ENCODE measurements around the gene GARIN1A. TPM values are rescaled to one million over a fixed set of nuclear protein-coding genes. Genes with fewer than 3 reads are reported as not detected.

GARIN1A gene
- total and polyA plus RNA-seq, 2 of the 4 experiments (the other 2 are of a cell fraction), result 0.18 to 1.4 TPM

GRCh38 chr7:128688492-128688891 lies 16.4 kb downstream of the GARIN1A start:
- ATAC-seq (ENCODE audit: low read depth) (no peak), DNase-seq (no peak)
- Histone ChIP-seq H3K14ac (replicated peaks; ENCODE audit: low read depth, low read length) (no peak overlapping the region), H2BK5ac (ENCODE audit: low read depth, low read length, poor library complexity, severe bottlenecking) (no peak overlapping the region), H2AK5ac (ENCODE audit: low read depth, low read length) (no peak overlapping the region), H3K4me2 (ENCODE audit: low read depth, low read length) (no peak overlapping the region), H2BK20ac (ENCODE audit: low read depth, low read length) (no peak overlapping the region), H3K27ac (ENCODE audit: insufficient read depth, low read length) (no peak overlapping the region), H4K20me1 (ENCODE audit: insufficient read depth, low read length) (no peaks in the 10 kb centered on the region), H3K9ac (ENCODE audit: low read depth, low read length) (no peak overlapping the region), H3K36me3 (ENCODE audit: control insufficient read depth, insufficient read depth, low read length) (peaks cover 7% of the 10 kb centered on the region; the same call in 1 of the 2 replicates), H3K56ac (ENCODE audit: extremely low read depth, insufficient read depth, low read length) (no peak overlapping the region), H3K4me1 (ENCODE audit: control insufficient read depth, insufficient read depth, low read length) (no peaks in the 10 kb centered on the region), H4K5ac (ENCODE audit: low read depth, low read length) (no peak overlapping the region), H2AK9ac (replicated peaks; ENCODE audit: low read depth, low read length, poor library complexity) (no peak overlapping the region), H3K4me3 (ENCODE audit: insufficient read depth, low read depth, low read length) (no peak overlapping the region), H2AFZ (replicated peaks; ENCODE audit: low read length, poor library complexity) (no peak overlapping the region), H3K23ac (ENCODE audit: low read depth, low read length) (no peak overlapping the region), H3K79me1 (ENCODE audit: low read depth in 1 of 2, low read length in 2 of 2) (no peaks in the 10 kb centered on the region), H2BK15ac (ENCODE audit: low read depth, low read length) (no peak overlapping the region), H3K4ac (ENCODE audit: low read depth, low read length) (no peak overlapping the region), H3K9me3 (ENCODE audit: control insufficient read depth, insufficient read depth, low read length) (no peaks in the 10 kb centered on the region), H3K9me1 (ENCODE audit: insufficient read depth, low read length) (no peaks in the 10 kb centered on the region), H2BK120ac (ENCODE audit: low read depth, low read length) (no peak overlapping the region), H4K91ac (ENCODE audit: insufficient read depth, low read depth, low read length) (no peak overlapping the region), H4K8ac (ENCODE audit: low read depth in 2 of 2, low read length in 2 of 2) (no peak overlapping the region), H3K27me3 (ENCODE audit: control insufficient read depth, insufficient read depth, low read length) (no peaks in the 10 kb centered on the region), H3K18ac (ENCODE audit: low read depth, low read length) (no peak overlapping the region)
- in situ Hi-C loops (cut with MboI; ENCODE audit: low sequenced_read_pairs), result no loop called here
- no TSS peak for BruUV-seq (replicated peaks)
- intact Hi-C loops (cut with micrococcal nuclease), result no loop called here
- no CpG with 5 or more reads among the region's 5 CpGs for WGBS, 2 experiments (ENCODE audit: extremely low coverage in 2 of 2, insufficient read length in 1 of 2)
- ChIA-PET POLR2A (ENCODE audit: unreplicated experiment) (no interaction called here), CTCF (no interaction called here)
- dilution Hi-C loops (cut with HindIII; ENCODE audit: low sequenced_read_pairs, unreplicated experiment), result no loop called here
- TF ChIP-seq RFX5 (IDR thresholded peaks at IDR 0.05; ENCODE audit: low read depth, low read length), result no peak
- no peak for TF ChIP-seq MAZ (IDR thresholded peaks at IDR 0.05; ENCODE audit: borderline replicate concordance, low read depth, low read length)
- TF ChIP-seq ELK1 (IDR thresholded peaks at IDR 0.05; ENCODE audit: borderline replicate concordance, low read depth, low read length), result no peak
- TF ChIP-seq MXI1 (IDR thresholded peaks at IDR 0.05; ENCODE audit: borderline replicate concordance, low read depth, low read length), result no peak
- TF ChIP-seq POLR2A (IDR thresholded peaks at IDR 0.05; ENCODE audit: low read depth, low read length), result no peak
- TF ChIP-seq USF2 (IDR thresholded peaks at IDR 0.05; ENCODE audit: low read depth, low read length), result no peak
- no peak for TF ChIP-seq RAD21 (IDR thresholded peaks at IDR 0.05; ENCODE audit: low read length)
- no peak for TF ChIP-seq RCOR1 (IDR thresholded peaks at IDR 0.05; ENCODE audit: insufficient replicate concordance, low read length)
- no peak for TF ChIP-seq CEBPB (IDR thresholded peaks at IDR 0.05; ENCODE audit: low read depth, low read length)
- TF ChIP-seq NFE2L2 (IDR thresholded peaks at IDR 0.05; ENCODE audit: low read depth, low read length), result no peak
- no peak for TF ChIP-seq MAFK (IDR thresholded peaks at IDR 0.05; ENCODE audit: low read depth, low read length)
- no peak for TF ChIP-seq BHLHE40 (IDR thresholded peaks at IDR 0.05; ENCODE audit: low read depth, low read length)
- TF ChIP-seq SMC3 (IDR thresholded peaks at IDR 0.05; ENCODE audit: low read depth, low read length), result no peak
- TF ChIP-seq CHD1 (IDR thresholded peaks at IDR 0.05; ENCODE audit: low read depth, low read length), result no peak
- TF ChIP-seq FOS (IDR thresholded peaks at IDR 0.05; ENCODE audit: low read depth, low read length), result no peak
- TF ChIP-seq CTCF (conservative IDR thresholded peaks at IDR 0.05; ENCODE audit: low read depth, low read length), result no peak

All from IMR-90 (cell line).